Measurements from ENCODE around the gene METTL18. TPM values are rescaled to one million over a fixed set of nuclear protein-coding genes. Genes with fewer than 3 reads are reported as not detected.
"Not testable (repeated sequence)": the region's sequence is repeated elsewhere in the genome, so short reads cannot be mapped to it uniquely, and the experiment has no call there.

METTL18 gene
- total RNA-seq, 3 donors from 2014 or later = 4.4 to 8.2 (median 6.5) TPM

GRCh38 chr1:169812131-169812530 lies 17.4 kb upstream of the METTL18 start:
- TF ChIP-seq CTCF (IDR thresholded peaks at IDR 0.05) = no peak
- ATAC-seq = no peak
- H3K9me3 ChIP-seq = no peaks in the 10 kb centered on the region
- H3K4me1 ChIP-seq (ENCODE audit: low read depth) = no peaks in the 10 kb centered on the region
- intact Hi-C loops (cut with DNase I, micrococcal nuclease) = no loop called here
- no peaks in the 10 kb centered on the region for H3K36me3 ChIP-seq (ENCODE audit: low read depth)
- H3K4me3 ChIP-seq = no peak overlapping the region
- DNase-seq = no peak

DNA sequence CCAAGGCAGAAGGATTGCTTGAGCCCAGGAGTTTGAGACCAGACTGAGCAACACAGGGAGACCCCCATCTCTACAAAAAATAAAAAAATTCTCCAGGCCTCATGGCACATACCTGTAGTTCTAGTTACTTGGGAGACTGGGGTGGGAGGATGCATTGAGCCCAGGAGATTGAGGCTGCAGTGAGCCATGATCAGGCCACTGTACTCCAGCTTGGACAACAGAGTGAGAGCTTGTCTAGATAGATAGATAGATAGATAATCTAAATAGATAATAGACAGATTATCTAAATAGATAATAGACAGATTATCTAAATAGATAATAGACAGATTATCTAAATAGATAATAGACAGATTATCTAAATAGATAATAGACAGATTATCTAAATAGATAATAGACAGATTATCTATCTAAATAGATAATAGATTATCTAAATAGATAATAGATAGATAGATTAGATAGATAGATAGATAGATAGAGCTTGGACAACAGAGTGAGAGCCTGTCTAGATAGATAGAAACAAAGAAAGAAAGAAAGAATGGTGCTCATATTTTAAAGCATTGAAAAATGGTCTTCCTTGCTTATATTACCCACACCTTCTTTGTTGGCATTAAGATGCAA lies 16.8 kb upstream of the METTL18 start:
- intact Hi-C loops (cut with DNase I, micrococcal nuclease); H3K4me3 ChIP-seq; H3K4me1 ChIP-seq (ENCODE audit: low read depth); H3K36me3 ChIP-seq (ENCODE audit: low read depth); H3K9me3 ChIP-seq; DNase-seq; ATAC-seq: not testable (repeated sequence)

GRCh38 chr1:169809370-169810095 lies 14.8 kb upstream of the METTL18 start:
- peak; percentile 38 for ATAC-seq
- peak; percentile 13 for TF ChIP-seq CTCF (IDR thresholded peaks at IDR 0.05)
- H3K9me3 ChIP-seq = no peaks in the 10 kb centered on the region

DNA sequence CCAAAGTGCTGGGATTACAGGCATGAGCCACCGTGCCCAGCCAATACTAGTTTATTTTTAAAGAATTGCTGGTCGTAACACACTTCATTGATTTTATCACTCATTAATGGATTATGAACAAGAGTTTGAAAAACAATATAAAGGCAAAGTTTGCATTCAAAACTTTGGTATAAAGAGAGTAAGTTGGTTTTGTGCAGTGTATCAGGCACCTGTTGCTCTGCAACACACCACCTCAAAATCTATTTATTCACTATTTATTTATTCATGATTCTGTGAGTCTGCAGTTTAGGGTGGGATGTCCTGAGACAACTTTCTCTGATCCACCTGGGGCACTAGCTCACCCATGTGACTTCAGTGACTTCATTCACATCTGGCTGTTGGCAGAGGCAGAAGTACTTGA lies 10.2 kb upstream of the METTL18 start:
- no peaks in the 10 kb centered on the region for H3K4me1 ChIP-seq (ENCODE audit: low read depth)
- DNase-seq (no peak), ATAC-seq (no peak)
- no peak for TF ChIP-seq CTCF (IDR thresholded peaks at IDR 0.05)
- H3K36me3 ChIP-seq (ENCODE audit: low read depth) = no peaks in the 10 kb centered on the region
- no peaks in the 10 kb centered on the region for H3K9me3 ChIP-seq
- intact Hi-C loops (cut with DNase I, micrococcal nuclease) = no loop called here
- no peak overlapping the region for H3K4me3 ChIP-seq

More at GRCh38 chr1:169809370-169810095, 14.8 kb upstream of the METTL18 start:
- no peak overlapping the region for H3K4me3 ChIP-seq
- peak in 1 of 3 donors; percentile 57 for DNase-seq
- intact Hi-C loops (cut with DNase I, micrococcal nuclease) = no loop called here
- no peaks in the 10 kb centered on the region for H3K36me3 ChIP-seq (ENCODE audit: low read depth)
- H3K4me1 ChIP-seq (ENCODE audit: low read depth) = no peaks in the 10 kb centered on the region

DNA sequence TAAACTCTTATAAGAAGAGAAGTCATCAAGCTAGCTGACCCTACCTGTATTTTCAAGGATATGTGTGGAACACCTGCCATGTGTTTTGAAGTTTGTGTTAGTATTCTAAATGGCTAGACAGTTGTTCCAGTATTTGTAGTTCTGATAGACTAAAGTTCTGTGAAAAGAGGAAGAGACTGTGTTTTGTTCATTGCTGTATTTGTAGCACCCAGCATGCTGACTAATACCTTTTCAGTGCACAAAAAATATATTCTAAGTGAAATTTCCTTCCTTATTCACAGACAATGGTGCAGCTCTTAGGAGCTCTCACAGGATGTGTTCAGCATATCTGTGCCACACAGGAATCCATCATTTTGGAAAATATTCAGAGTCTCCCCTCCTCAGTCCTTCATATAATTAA lies 8.2 kb upstream of the METTL18 start:
- DNase-seq (no peak), ATAC-seq (no peak)
- Histone ChIP-seq H3K4me1 (ENCODE audit: low read depth) (no peaks in the 10 kb centered on the region), H3K9me3 (no peaks in the 10 kb centered on the region), H3K36me3 (ENCODE audit: low read depth) (no peaks in the 10 kb centered on the region), H3K4me3 (no peak overlapping the region)
- intact Hi-C loops (cut with DNase I, micrococcal nuclease) = no loop called here
- no peak for TF ChIP-seq CTCF (IDR thresholded peaks at IDR 0.05)

DNA sequence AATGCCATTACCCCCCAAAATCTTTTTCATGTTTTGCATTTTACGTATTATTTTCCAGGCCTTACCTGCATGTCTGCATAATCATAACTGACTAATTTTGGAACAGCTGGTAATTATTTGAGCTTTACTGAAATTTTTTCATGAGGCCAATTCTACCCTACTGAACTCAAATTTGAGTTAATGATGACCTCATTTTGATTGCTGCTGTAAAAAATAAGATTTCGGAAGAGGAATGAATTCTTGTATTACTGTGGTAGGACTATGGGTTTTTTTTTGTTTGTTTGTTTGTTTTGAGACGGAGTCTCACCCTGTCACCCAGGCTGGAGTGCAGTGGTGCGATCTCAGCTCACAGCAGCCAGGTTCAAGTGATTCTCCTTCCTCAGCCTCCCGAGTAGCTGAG lies 2.6 kb upstream of the METTL18 start:
- Histone ChIP-seq H3K9me3 (no peaks in the 10 kb centered on the region), H3K36me3 (ENCODE audit: low read depth) (no peaks in the 10 kb centered on the region), H3K4me1 (ENCODE audit: low read depth) (peaks cover 20% of the 10 kb centered on the region), H3K4me3 (no peak overlapping the region)
- ATAC-seq = no peak
- intact Hi-C loops (cut with DNase I, micrococcal nuclease) = no loop called here
- no peak for TF ChIP-seq CTCF (IDR thresholded peaks at IDR 0.05)
- DNase-seq = no peak

Measured in mucosa of descending colon (tissue), 3 donors.